Measurements from ENCODE around the gene EGFL8. TPM values are rescaled to one million over a fixed set of nuclear protein-coding genes. Genes with fewer than 3 reads are reported as not detected.
"Not testable (repeated sequence)": the region's sequence is repeated elsewhere in the genome, so short reads cannot be mapped to it uniquely, and the experiment has no call there.

The EGFL8 gene
- total RNA-seq, 1 donor = 0.72 TPM

DNA sequence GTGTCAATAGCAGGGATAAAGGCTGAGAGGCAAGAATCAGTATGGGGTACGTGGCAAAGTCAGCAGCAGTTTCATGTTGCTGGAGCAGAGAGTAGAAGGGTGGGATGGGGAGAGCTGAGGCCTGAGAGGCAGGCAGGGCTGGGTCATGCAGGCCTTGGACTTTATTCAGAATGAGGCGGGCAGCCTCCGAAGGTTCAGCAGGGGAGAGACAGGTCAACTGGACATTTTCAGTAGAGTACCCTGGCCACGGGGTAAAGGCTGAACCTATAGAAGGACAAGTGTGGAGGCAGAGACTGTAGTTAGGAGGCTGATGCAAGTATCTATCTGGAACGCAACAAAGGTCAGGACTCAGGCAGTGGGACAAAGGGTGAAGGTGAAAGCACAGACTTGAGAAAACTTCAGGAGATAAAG is 45.8 kb downstream of the EGFL8 start:
- no peak for TF ChIP-seq CTCF (IDR thresholded peaks at IDR 0.05; ENCODE audit: insufficient read depth, low read length)
- H3K4me3 ChIP-seq (ENCODE audit: low read depth, low read length) = no peak overlapping the region
- DNase-seq (ENCODE audit: low read depth) = no peak

DNA sequence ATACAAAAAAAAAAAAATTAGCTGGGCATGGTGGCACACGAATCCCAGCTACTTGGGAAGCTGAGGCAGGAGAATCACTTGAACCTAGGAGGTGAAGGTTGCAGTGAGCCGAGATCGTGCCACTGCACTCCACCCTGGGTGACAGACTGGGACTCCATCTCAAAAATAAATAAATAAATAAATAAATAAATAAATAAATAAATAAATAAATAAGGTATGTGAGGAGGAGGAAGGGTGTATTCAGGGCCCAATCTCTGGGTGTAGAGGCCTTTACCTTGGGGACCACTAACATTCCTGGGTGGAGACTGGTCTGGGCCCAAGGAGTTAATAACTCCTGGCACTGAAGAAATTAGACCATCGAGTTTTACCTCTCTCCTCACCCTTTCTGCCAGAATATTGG is 47.0 kb downstream of the EGFL8 start:
- DNase-seq (ENCODE audit: low read depth); H3K4me3 ChIP-seq (ENCODE audit: low read depth, low read length): not testable (repeated sequence)

DNA sequence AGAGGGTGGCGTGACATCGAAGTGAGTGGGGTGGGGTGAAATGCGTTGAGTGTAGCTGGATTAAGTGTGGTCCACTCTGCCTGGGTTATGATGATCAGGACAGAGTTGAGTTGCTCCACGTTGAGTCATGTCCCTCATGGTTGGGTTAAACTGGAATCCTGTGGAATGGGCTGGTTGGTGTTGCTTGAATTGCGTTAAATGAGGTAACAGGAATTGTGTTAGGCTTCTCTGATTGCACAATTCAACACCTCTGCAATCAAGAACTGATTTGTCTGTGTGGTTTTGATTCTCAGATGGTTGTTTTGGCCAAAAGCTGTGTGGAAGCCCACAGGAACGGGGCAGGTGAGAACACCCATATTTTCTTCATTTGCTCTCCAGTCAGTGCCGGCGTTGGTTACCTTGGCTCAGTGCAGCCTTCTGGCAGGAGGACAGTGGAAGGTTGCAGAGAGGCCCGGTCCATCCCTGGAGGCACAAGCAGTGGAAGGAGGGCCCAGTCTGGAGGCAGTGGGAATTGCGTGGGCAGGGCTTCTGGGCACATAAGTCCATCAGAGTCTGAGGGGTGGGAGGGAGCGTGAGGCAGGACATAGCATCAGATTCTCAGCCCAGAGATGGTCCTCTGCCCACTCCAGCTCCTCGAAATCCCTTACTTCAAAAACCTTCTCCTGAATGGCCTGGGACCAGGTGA is 47.8 kb downstream of the EGFL8 start:
- no peak overlapping the region for H3K4me3 ChIP-seq (ENCODE audit: low read depth, low read length)

GRCh38 chr6:32213649-32214048 is 49.3 kb downstream of the EGFL8 start:
- DNase-seq (ENCODE audit: low read depth) = no peak
- no peak for TF ChIP-seq CTCF (IDR thresholded peaks at IDR 0.05; ENCODE audit: insufficient read depth, low read length)
- H3K4me3 ChIP-seq (ENCODE audit: low read depth, low read length) = no peak overlapping the region

More for the DNA sequence above, 47.8 kb downstream of the EGFL8 start:
- TF ChIP-seq CTCF (IDR thresholded peaks at IDR 0.05; ENCODE audit: insufficient read depth, low read length) = no peak
- no peak for DNase-seq (ENCODE audit: low read depth)

DNA sequence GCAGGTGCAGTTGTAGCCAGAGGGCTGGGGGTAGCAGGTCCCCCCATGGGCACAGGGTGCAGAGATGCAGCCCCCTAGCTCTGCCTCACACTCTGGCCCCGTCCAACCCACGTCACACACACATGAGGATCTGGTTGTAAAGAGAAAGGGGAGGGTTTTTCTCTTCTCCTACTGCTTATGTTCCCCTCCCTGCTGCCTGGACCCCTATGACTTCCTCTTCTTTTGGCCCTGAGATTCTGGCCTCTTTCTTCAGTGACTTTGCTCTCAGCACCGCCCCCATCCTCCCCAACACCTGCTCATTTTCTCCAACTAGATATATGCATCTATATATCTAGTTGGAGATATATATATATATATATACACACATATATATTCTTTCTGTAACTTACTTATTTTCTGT is 49.7 kb downstream of the EGFL8 start:
- no peak for TF ChIP-seq CTCF (IDR thresholded peaks at IDR 0.05; ENCODE audit: insufficient read depth, low read length)
- no peak for DNase-seq (ENCODE audit: low read depth)
- H3K4me3 ChIP-seq (ENCODE audit: low read depth, low read length) = no peak overlapping the region

- no peak for TF ChIP-seq CTCF (IDR thresholded peaks at IDR 0.05; ENCODE audit: insufficient read depth, low read length)
- no peak for DNase-seq (ENCODE audit: low read depth)
- H3K4me3 ChIP-seq (ENCODE audit: low read depth, low read length) = no peak overlapping the region
Measured at GRCh38 chr6:32215617-32216016, 51.2 kb downstream of the EGFL8 start.

DNA sequence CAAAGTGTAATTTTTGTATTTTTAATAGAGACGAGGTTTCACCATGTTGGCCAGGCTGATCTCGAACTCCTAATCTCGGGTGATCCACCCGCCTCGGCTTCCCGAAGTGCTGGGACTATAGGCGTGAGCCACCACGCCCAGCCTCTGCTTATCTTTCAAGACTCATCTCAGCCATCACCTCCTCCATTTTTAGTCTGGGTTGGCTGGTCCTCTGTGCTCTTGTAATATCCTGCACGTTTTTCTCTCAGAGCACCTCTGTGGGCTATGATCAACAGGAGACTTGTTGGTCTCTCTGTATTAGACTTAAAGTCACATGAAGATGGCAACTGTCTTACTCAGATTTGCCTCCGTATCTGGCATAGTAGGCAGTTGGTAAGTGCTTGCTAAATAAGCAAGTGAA is 51.9 kb downstream of the EGFL8 start:
- no peak for DNase-seq (ENCODE audit: low read depth)
- no peak for TF ChIP-seq CTCF (IDR thresholded peaks at IDR 0.05; ENCODE audit: insufficient read depth, low read length)
- H3K4me3 ChIP-seq (ENCODE audit: low read depth, low read length) = no peak overlapping the region

Measured in fibroblast of the aortic adventitia (primary cell).